CD14-positive monocyte (primary cell): ENCODE results near the gene PTPRR. TPM values are rescaled to one million over a fixed set of nuclear protein-coding genes. Genes with fewer than 3 reads are reported as not detected.

Experiments
- DNase-seq, 3 donors: peaks; one replicate each; pipeline ENCODE4 v3.0.0-alpha.2; 2011 to 2022
- H2AFZ ChIP-seq: 2 replicates; pipeline ENCODE4 v1.6.0; 2012; ENCODE audit warnings: mild to moderate bottlenecking, low read depth, low read length, inconsistent platforms; ENCODE audit not compliant: insufficient read depth, poor library complexity, severe bottlenecking
- H3K27ac ChIP-seq, 2 donors: 1 replicate in 1 of 2; 2 replicates in 1 of 2; pipeline ENCODE4 v1.5.1; 2012 to 2013; ENCODE audit warnings: low read length in 2 of 2, control low read depth in 1 of 2, inconsistent platforms in 1 of 2, low read depth in 1 of 2, mild to moderate bottlenecking in 1 of 2
- H3K27me3 ChIP-seq, 2 donors: one replicate each; pipeline versions ENCODE4 v1.6.0 to v1.6.1; 2011 to 2013; ENCODE audit warnings: low read length in 2 of 2; ENCODE audit not compliant: control insufficient read depth in 2 of 2, insufficient read depth in 2 of 2
- H3K36me3 ChIP-seq, 2 donors: replicated peaks in 1 of 2; 1 replicate in 1 of 2; 2 replicates in 1 of 2; pipeline versions ENCODE4 v1.5.1 to v1.6.1; 2012 to 2013; ENCODE audit warnings: low read length in 2 of 2, control low read depth in 1 of 2, inconsistent platforms in 1 of 2, mild to moderate bottlenecking in 1 of 2; ENCODE audit not compliant: insufficient read depth in 2 of 2, control insufficient read depth in 1 of 2
- H3K4me1 ChIP-seq, 2 donors: 1 replicate in 1 of 2; 2 replicates in 1 of 2; pipeline versions ENCODE4 v1.5.1 to v1.6.1; 2012 to 2013; ENCODE audit warnings: low read length in 2 of 2, control low read depth in 1 of 2, inconsistent platforms in 1 of 2, mild to moderate bottlenecking in 1 of 2, moderate library complexity in 1 of 2; ENCODE audit not compliant: insufficient read depth in 2 of 2, control insufficient read depth in 1 of 2
- H3K4me2 ChIP-seq: replicated peaks from 2 replicates; pipeline ENCODE3; 2012; ENCODE audit warnings: low read length, moderate library complexity, mild to moderate bottlenecking; ENCODE audit not compliant: poor library complexity, severe bottlenecking; ENCODE audit errors: extremely low read depth
- H3K4me3 ChIP-seq, 3 experiments: fragments of 200-600 bp in 1 of 3; sonication (generic) in 1 of 3; replicated peaks in 1 of 3; 1 replicate in 2 of 3; 2 replicates in 1 of 3; pipeline ENCODE4 v1.5.1; 2011 to 2013; ENCODE audit warnings: low read length in 3 of 3, mild to moderate bottlenecking in 3 of 3, control low read depth in 2 of 3, low read depth in 2 of 3, inconsistent platforms in 1 of 3, moderate library complexity in 1 of 3
- H3K79me2 ChIP-seq: 2 replicates; pipeline ENCODE4 v1.6.0; 2012; ENCODE audit warnings: mild to moderate bottlenecking, control low read depth, inconsistent platforms, low read length, moderate library complexity; ENCODE audit not compliant: insufficient read depth
- H3K9ac ChIP-seq: 2 replicates; pipeline ENCODE4 v1.6.0; 2017; ENCODE audit warnings: low read length, mild to moderate bottlenecking; ENCODE audit not compliant: insufficient read depth, poor library complexity, severe bottlenecking
- H3K9me3 ChIP-seq, 2 donors: replicated peaks in 1 of 2; 1 replicate in 1 of 2; 2 replicates in 1 of 2; pipeline versions ENCODE4 v1.5.1 to v1.6.1; 2012 to 2013; ENCODE audit warnings: low read length in 2 of 2, control low read depth in 1 of 2; ENCODE audit not compliant: control insufficient read depth in 1 of 2, insufficient read depth in 1 of 2
- H4K20me1 ChIP-seq: 2 replicates; pipeline ENCODE4 v1.6.0; 2012; ENCODE audit warnings: mild to moderate bottlenecking, low read length, control low read depth, moderate library complexity; ENCODE audit not compliant: insufficient read depth
- H3K27ac Mint-ChIP-seq, 7 donors: one replicate each; pipeline ENCODE4 v1.8.0; 2020; ENCODE audit warnings: mild to moderate bottlenecking in 7 of 7, mixed read lengths in 7 of 7, moderate library complexity in 6 of 7, inconsistent platforms in 2 of 7
- H3K27me3 Mint-ChIP-seq, 3 donors: one replicate each; pipeline ENCODE4 v1.8.0; 2021 to 2022; ENCODE audit warnings: low read depth in 3 of 3, mild to moderate bottlenecking in 3 of 3, mixed read lengths in 3 of 3, moderate library complexity in 3 of 3, inconsistent platforms in 1 of 3
- H3K36me3 Mint-ChIP-seq, 2 donors: one replicate each; pipeline ENCODE4 v1.8.0; 2020; ENCODE audit warnings: mixed read lengths in 2 of 2, inconsistent platforms in 1 of 2, mild to moderate bottlenecking in 1 of 2
- H3K4me1 Mint-ChIP-seq: one replicate; pipeline ENCODE4 v1.8.0; 2020; ENCODE audit warnings: mild to moderate bottlenecking, mixed read lengths
- H3K4me3 Mint-ChIP-seq, 2 donors: one replicate each; pipeline ENCODE4 v1.8.0; 2020; ENCODE audit warnings: mild to moderate bottlenecking in 2 of 2, mixed read lengths in 2 of 2, moderate library complexity in 1 of 2
- H3K9me3 Mint-ChIP-seq, 7 donors: one replicate each; pipeline ENCODE4 v1.8.0; 2020 to 2022; ENCODE audit warnings: mixed read lengths in 7 of 7, mild to moderate bottlenecking in 6 of 7, moderate library complexity in 6 of 7, inconsistent platforms in 2 of 7
- CTCF ChIP-seq: fragments of 200-600 bp; IDR thresholded peaks from one replicate; pipeline ENCODE4 v1.8.0; 2022; ENCODE audit warnings: antibody characterized with exemption, mild to moderate bottlenecking
- WGBS: methylation state at CpG from one replicate; pipeline ENCODE4 v1.1.5; 2013; ENCODE audit warnings: missing lambda C conversion rate; ENCODE audit not compliant: insufficient coverage; 5-methylcytosine and 5-hydroxymethylcytosine counted together
- intact Hi-C, 2 donors: fragments of 100-400 bp; cut with micrococcal nuclease; formaldehyde crosslinking; loops; one replicate each; pipeline versions ENCODE4 v1.15.0 to v1.15.1; 2023
- polyA plus RNA-seq, 3 donors: library from polyadenylated mRNA; depleted of rRNA in 1 of 3; unstranded in 2 of 3; stranded (reverse) in 1 of 3; fragments of 300-500 nt in 2 of 3; fragments of >200 nt in 1 of 3; fragmentation: Illumina TruSeq in 2 of 3; gene quantifications; 1 replicate in 2 of 3; 2 replicates in 1 of 3; pipeline ENCODE4 v1.2.3, GENCODE V29; 2012 to 2021

Gene PTPRR
- polyA plus RNA-seq, 3 donors = not detected

- no peak for DNase-seq
- no peaks in the 10 kb centered on the region for H3K4me1 Mint-ChIP-seq
- no peaks in the 10 kb centered on the region for H3K27me3 Mint-ChIP-seq
- H3K9me3 ChIP-seq = no peaks in the 10 kb centered on the region
- TF ChIP-seq CTCF = no peak
- no peak overlapping the region for H3K27ac Mint-ChIP-seq
- no peak overlapping the region for H2AFZ ChIP-seq
- no peaks in the 10 kb centered on the region for H3K4me1 ChIP-seq
- no peak overlapping the region for H3K4me2 ChIP-seq
- no peaks in the 10 kb centered on the region for H3K27me3 ChIP-seq
- no peaks in the 10 kb centered on the region for H3K79me2 ChIP-seq
- 76% methylated on average over 3 of the region's 6 CpGs for WGBS
- H3K36me3 Mint-ChIP-seq = no peaks in the 10 kb centered on the region
- H3K9me3 Mint-ChIP-seq = peaks cover 0 to 3% (median 0%) of the 10 kb centered on the region in 7 donors
- no peaks in the 10 kb centered on the region for H4K20me1 ChIP-seq
- no peak overlapping the region for H3K4me3 ChIP-seq
- no peak overlapping the region for H3K9ac ChIP-seq
- H3K4me3 Mint-ChIP-seq = no peak overlapping the region
- intact Hi-C loops = no loop called here
- no peaks in the 10 kb centered on the region for H3K36me3 ChIP-seq
- no peak overlapping the region for H3K27ac ChIP-seq
These were observed 261.4 kb downstream of the PTPRR start for GRCh38 chr12:70659077-70659606.

GRCh38 chr12:70657616-70658286, 262.8 kb downstream of the PTPRR start:
- 100% methylated on average over 3 of the region's 4 CpGs for WGBS
- Mint-ChIP-seq H3K9me3 (peaks cover 0 to 3% (median 0%) of the 10 kb centered on the region in 7 donors), H3K27ac (no peak overlapping the region), H3K4me3 (no peak overlapping the region), H3K4me1 (no peaks in the 10 kb centered on the region), H3K36me3 (no peaks in the 10 kb centered on the region), H3K27me3 (peaks cover 0 to 2% (median 0%) of the 10 kb centered on the region in 3 donors)
- no peaks in the 10 kb centered on the region for H3K9me3 ChIP-seq
- H4K20me1 ChIP-seq = no peaks in the 10 kb centered on the region
- H3K4me3 ChIP-seq = no peak overlapping the region
- H3K9ac ChIP-seq = no peak overlapping the region
- no peaks in the 10 kb centered on the region for H3K4me1 ChIP-seq
- H3K79me2 ChIP-seq = no peaks in the 10 kb centered on the region
- H3K27ac ChIP-seq = no peak overlapping the region
- H3K27me3 ChIP-seq = no peaks in the 10 kb centered on the region
- DNase-seq = no peak
- TF ChIP-seq CTCF = no peak
- no peak overlapping the region for H2AFZ ChIP-seq
- no peaks in the 10 kb centered on the region for H3K36me3 ChIP-seq
- no peak overlapping the region for H3K4me2 ChIP-seq
- intact Hi-C loops = no loop called here
